ENCODE measurements around the gene UST. TPM values are rescaled to one million over a fixed set of nuclear protein-coding genes. Genes with fewer than 3 reads are reported as not detected.

Gene UST
- total and polyA plus RNA-seq, 2 of the 8 experiments (the other 6 are each of a cell fraction or from before 2014, with no cell fraction given), result 13.5 to 34.5 TPM

- TF ChIP-seq HDAC2 (IDR thresholded peaks at IDR 0.05; ENCODE audit: borderline replicate concordance in 1 of 2, low read depth in 2 of 2, low read length in 2 of 2), result no peak
- TF ChIP-seq RNF2 (IDR thresholded peaks at IDR 0.05; ENCODE audit: borderline replicate concordance, low read depth, low read length, missing control alignments, poor library complexity, severe bottlenecking), result no peak
- no peak for TF ChIP-seq EGR1 (IDR thresholded peaks at IDR 0.05; ENCODE audit: borderline replicate concordance, low read depth, low read length)
- TF ChIP-seq USF2 (IDR thresholded peaks at IDR 0.05; ENCODE audit: low read length), result no peak
- no peak for TF ChIP-seq HDAC6 (IDR thresholded peaks at IDR 0.05; ENCODE audit: low read depth, low read length)
These were observed 142.0 kb downstream of the UST start (continued) for GRCh38 chr6:148888856-148889255.

Measured in H1 (cell line).